Mesenteric fat pad (tissue), 1 donor: Measurements from ENCODE around the gene GP1BB. TPM values are rescaled to one million over a fixed set of nuclear protein-coding genes. Genes with fewer than 3 reads are reported as not detected.
"Not testable (repeated sequence)": the region's sequence is repeated elsewhere in the genome, so short reads cannot be mapped to it uniquely, and the experiment has no call there.

Source experiments
- DNase-seq: peaks from one replicate; pipeline ENCODE4 v3.0.0-alpha.2; 2020; ENCODE audit warnings: low spot score
- total RNA-seq: library from RNA; stranded (reverse); fragmentation: NEBNext Ultra II Directional; extraction: Animal tissue kit (Norgen Biotek cat#: 25700); gene quantifications from one replicate; pipeline ENCODE4 v1.2.1, GENCODE V29; 2021
- donor health status: DM: yes; HTN: yes; CAD: no.

GP1BB gene
- total RNA-seq, 1 donor from 2014 or later = 1.8 TPM

GRCh38 chr22:19693581-19693980 is 29.8 kb upstream of the GP1BB start:
- DNase-seq = no peak

GRCh38 chr22:19693981-19694670 is 29.2 kb upstream of the GP1BB start:
- no peak for DNase-seq

GRCh38 chr22:19694696-19695095 is 28.6 kb upstream of the GP1BB start:
- no peak for DNase-seq

GRCh38 chr22:19696504-19697276 is 26.6 kb upstream of the GP1BB start:
- peak; percentile 11 for DNase-seq

GRCh38 chr22:19697871-19698270 is 25.5 kb upstream of the GP1BB start:
- not testable (repeated sequence) for DNase-seq

GRCh38 chr22:19700790-19701419 is 22.4 kb upstream of the GP1BB start:
- DNase-seq = peak; percentile 47

- no peak for DNase-seq
Measured at GRCh38 chr22:19701420-19702145, 21.8 kb upstream of the GP1BB start.

GRCh38 chr22:19703869-19704268 is 19.5 kb upstream of the GP1BB start:
- DNase-seq = peak; percentile 88

GRCh38 chr22:19704355-19705015 is 18.9 kb upstream of the GP1BB start:
- peak; percentile 57 for DNase-seq

GRCh38 chr22:19705181-19705934 is 18.0 kb upstream of the GP1BB start:
- DNase-seq = peak; percentile 69

- no peak for DNase-seq
Measured at GRCh38 chr22:19706661-19707151, 16.6 kb upstream of the GP1BB start.

GRCh38 chr22:19707347-19708290 is 15.7 kb upstream of the GP1BB start:
- no peak for DNase-seq

GRCh38 chr22:19708321-19709011 is 14.9 kb upstream of the GP1BB start:
- DNase-seq = no peak

- no peak for DNase-seq
Measured at GRCh38 chr22:19709063-19709769, 14.1 kb upstream of the GP1BB start.

- no peak for DNase-seq
Measured at GRCh38 chr22:19710020-19710768, 13.1 kb upstream of the GP1BB start.

- DNase-seq = no peak
Measured at GRCh38 chr22:19710769-19711106, 12.6 kb upstream of the GP1BB start.

- DNase-seq = no peak
Measured at GRCh38 chr22:19713245-19713644, 10.1 kb upstream of the GP1BB start.
